Dedifferentiated amniotic fluid mesenchymal stem cell (primary cell): ENCODE data around the gene SH2D5.
"Not testable (repeated sequence)": the region's sequence is repeated elsewhere in the genome, so short reads cannot be mapped to it uniquely, and the experiment has no call there.

Experiments
- DNase-seq: peaks from one replicate; pipeline ENCODE4 v3.0.0-alpha.2; 2016; ENCODE audit errors: extremely low spot score

Gene SH2D5

GRCh38 chr1:20728371-20729154 lies 3.9 kb downstream of the SH2D5 start:
- no peak for DNase-seq

- no peak for DNase-seq
Observed at GRCh38 chr1:20727746-20728316, 4.7 kb downstream of the SH2D5 start.

GRCh38 chr1:20726932-20727745 lies 5.4 kb downstream of the SH2D5 start:
- no peak for DNase-seq

GRCh38 chr1:20726118-20726911 lies 6.2 kb downstream of the SH2D5 start:
- no peak for DNase-seq

GRCh38 chr1:20725189-20726117 lies 7.0 kb downstream of the SH2D5 start:
- DNase-seq: no peak

- no peak for DNase-seq
Observed at GRCh38 chr1:20724364-20725188, 7.9 kb downstream of the SH2D5 start.

- DNase-seq: no peak
Observed at GRCh38 chr1:20723537-20724363, 8.8 kb downstream of the SH2D5 start.

- DNase-seq: no peak
Observed at GRCh38 chr1:20723159-20723536, 9.4 kb downstream of the SH2D5 start.

- no peak for DNase-seq
Observed at GRCh38 chr1:20721117-20722061, 11.1 kb downstream of the SH2D5 start.

- DNase-seq: no peak
Observed at GRCh38 chr1:20720631-20721091, 11.8 kb downstream of the SH2D5 start.

GRCh38 chr1:20719871-20720620 lies 12.5 kb downstream of the SH2D5 start:
- no peak for DNase-seq

GRCh38 chr1:20719261-20719660 lies 13.2 kb downstream of the SH2D5 start:
- no peak for DNase-seq

- not testable (repeated sequence) for DNase-seq
Observed at GRCh38 chr1:20718343-20718882, 14.1 kb downstream of the SH2D5 start.

- DNase-seq: peak; percentile 59
Observed at GRCh38 chr1:20717452-20718342, 14.8 kb downstream of the SH2D5 start, which contains the start of gene KIF17. Gene KIF17, minus strand, starts transcription at chr1:20718007. Its CDS starts 301 bp downstream, at chr1:20717706.

GRCh38 chr1:20716232-20716631 lies 16.3 kb downstream of the SH2D5 start:
- no peak for DNase-seq

- DNase-seq: no peak
Observed at GRCh38 chr1:20715406-20715805, 17.1 kb downstream of the SH2D5 start.
